ENCODE data around the gene ALG3.

DNA sequence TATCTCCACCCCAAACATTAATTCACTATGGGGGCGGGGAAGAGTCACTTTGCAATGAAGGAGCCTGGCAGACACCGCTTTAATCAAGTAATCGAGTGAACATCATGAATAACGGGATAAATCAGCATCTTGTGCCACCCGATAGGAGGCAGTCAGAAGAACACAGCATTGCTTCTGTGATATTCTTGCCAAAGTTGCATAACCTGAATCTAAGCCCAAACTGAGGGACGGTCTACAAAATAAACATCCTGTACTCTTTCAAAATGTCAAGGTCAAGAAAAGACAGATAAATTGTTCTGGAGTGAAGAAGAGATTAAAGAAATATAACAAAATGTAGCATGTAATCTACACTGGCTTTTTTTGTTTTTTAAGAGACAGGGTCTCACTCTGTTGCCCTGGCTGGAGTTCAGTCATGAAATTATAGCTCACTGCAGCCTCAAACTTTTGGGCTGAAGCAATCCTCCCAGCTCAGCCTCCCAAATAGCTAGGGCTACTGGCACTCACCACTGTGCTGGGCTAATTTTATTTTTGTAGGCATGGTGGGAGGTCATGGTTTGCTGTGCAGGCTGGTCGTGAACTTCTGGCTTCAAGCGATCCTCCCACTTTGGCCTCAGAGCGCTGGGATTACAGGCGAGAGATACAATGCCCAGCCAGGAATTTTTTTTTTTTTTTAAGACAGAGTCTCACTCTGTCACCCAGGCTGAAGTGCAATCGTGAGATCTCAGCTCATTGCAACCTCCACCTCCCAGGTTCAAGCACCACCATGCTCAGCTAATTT lies 39.4 kb downstream of the ALG3 start:
- no peak for TF ChIP-seq EZH2phosphoT487 (IDR thresholded peaks at IDR 0.05; ENCODE audit: insufficient read depth, low read depth)
- no peak for TF ChIP-seq EZH2 (IDR thresholded peaks at IDR 0.05; ENCODE audit: insufficient read depth, poor library complexity, severe bottlenecking)

Data from GM23248 (cell line).